ENCODE data around the gene THSD8. TPM values are rescaled to one million over a fixed set of nuclear protein-coding genes. Genes with fewer than 3 reads are reported as not detected.
A peak's percentile ranks its signal among the peaks of the same experiment; 100 is the strongest.
"Not testable (repeated sequence)": the region's sequence is repeated elsewhere in the genome, so short reads cannot be mapped to it uniquely, and the experiment has no call there.

The THSD8 gene
- polyA plus RNA-seq, 3 donors = 4.7 to 9.0 (median 6.7) TPM

DNA sequence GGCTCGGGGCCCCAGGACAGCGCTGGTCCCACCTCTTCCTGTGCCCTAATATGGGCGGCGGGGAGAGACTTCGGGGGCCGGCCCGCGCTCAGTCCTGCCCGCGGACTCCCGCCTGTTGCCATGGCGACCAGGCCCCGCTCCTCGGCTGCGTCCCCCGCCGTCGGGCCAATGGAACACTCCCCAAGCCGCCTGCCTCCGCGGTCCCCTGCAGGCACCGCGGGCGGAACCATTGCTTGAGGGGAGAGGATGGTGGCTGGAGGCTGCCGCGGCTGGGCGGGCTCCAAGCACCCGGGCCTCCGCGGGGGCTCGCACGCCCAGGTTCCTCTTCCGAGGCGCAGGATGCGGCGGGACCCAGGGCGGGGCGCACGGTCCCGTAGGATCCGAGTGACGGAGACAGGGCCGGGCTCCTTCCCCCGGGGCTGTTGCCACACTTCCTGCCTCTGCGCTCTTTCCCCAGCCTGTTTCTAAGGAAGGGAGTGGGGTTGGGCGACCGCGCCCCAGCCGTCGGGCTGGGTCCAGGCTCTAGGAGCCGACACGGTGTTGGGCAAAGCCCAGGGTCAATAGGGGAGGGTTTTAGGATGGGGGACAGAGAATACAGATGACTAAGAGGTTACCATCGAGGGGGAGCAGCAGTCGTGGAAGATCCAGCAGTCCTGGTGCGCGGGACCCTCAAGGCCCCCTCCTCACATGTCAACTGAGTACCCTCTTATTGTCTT, 11.8 kb upstream of the THSD8 start:
- peak in 8 of 11 donors; percentile 90 to 95 (median 92) for DNase-seq (ENCODE audit: extremely low read depth in 1 of 11, low read depth in 9 of 11, low spot score in 4 of 11)

- DNase-seq (ENCODE audit: extremely low read depth in 1 of 11, low read depth in 9 of 11, low spot score in 4 of 11) = no peak
Measured at GRCh38 chr19:12790628-12791344, 11.1 kb upstream of the THSD8 start.

- DNase-seq (ENCODE audit: extremely low read depth in 1 of 11, low read depth in 9 of 11, low spot score in 4 of 11) = peak in 7 of 11 donors; percentile 87 to 93 (median 92)
Measured at GRCh38 chr19:12791345-12792050, 10.4 kb upstream of the THSD8 start, which contains the start of gene JUNB. TSS of gene JUNB (plus strand) at chr19:12791486. CDS start at chr19:12791772, 286 bp downstream.

DNA sequence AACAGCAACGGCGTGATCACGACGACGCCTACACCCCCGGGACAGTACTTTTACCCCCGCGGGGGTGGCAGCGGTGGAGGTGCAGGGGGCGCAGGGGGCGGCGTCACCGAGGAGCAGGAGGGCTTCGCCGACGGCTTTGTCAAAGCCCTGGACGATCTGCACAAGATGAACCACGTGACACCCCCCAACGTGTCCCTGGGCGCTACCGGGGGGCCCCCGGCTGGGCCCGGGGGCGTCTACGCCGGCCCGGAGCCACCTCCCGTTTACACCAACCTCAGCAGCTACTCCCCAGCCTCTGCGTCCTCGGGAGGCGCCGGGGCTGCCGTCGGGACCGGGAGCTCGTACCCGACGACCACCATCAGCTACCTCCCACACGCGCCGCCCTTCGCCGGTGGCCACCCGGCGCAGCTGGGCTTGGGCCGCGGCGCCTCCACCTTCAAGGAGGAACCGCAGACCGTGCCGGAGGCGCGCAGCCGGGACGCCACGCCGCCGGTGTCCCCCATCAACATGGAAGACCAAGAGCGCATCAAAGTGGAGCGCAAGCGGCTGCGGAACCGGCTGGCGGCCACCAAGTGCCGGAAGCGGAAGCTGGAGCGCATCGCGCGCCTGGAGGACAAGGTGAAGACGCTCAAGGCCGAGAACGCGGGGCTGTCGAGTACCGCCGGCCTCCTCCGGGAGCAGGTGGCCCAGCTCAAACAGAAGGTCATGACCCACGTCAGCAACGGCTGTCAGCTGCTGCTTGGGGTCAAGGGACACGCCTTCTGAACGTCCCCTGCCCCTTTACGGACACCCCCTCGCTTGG, 9.6 kb upstream of the THSD8 start:
- DNase-seq (ENCODE audit: extremely low read depth in 1 of 11, low read depth in 9 of 11, low spot score in 4 of 11) = no peak

GRCh38 chr19:12792853-12793289, 9.0 kb upstream of the THSD8 start:
- no peak for DNase-seq (ENCODE audit: extremely low read depth in 1 of 11, low read depth in 9 of 11, low spot score in 4 of 11)

DNA sequence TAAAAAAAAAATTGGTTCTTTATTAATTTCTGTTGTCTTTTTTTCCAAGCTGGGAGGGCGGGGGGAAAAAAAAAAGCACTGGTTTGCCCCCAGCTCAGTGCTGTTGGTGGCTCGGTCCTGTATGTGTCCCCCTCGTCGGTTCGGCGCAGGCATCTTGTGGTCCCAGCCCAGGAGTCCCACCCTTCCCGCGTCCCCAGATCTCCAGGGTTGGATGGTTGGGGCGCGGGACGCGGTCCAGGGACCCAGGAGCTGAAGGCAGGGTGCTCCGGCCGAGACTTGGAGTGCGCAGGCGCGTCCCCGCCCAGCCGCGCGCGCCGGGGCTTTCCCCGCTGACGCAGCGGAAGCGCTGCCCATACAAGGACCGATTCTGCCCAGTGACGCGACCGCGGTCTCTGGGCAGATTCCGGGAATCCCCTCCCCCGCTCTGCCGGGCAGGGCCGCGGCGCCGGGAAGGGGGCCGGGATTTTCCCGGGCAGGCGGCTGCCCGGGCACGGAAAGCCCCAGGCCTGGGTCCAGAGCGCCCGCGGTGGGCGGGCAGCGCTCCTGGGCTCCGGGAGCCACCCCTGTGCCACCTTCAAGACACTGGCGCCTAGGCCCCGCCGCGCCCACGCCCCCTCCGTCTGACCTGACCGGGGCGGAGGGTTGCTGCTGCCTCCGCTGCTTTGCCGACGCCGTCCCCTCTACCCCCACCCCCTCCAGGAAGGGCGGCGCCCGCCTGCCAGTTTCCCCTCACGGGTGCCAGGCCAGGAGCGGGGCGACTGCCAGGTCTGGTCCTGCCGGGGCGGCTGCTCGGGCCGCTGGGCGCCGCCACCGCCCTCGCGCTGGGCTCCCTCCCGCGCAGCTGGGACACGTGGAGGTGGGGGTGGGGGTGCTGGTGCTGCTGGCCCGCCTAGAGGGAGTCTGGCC, 8.3 kb upstream of the THSD8 start:
- peak in 7 of 11 donors; percentile 89 to 93 (median 91) for DNase-seq (ENCODE audit: extremely low read depth in 1 of 11, low read depth in 9 of 11, low spot score in 4 of 11)

- DNase-seq (ENCODE audit: extremely low read depth in 1 of 11, low read depth in 9 of 11, low spot score in 4 of 11) = no peak
Measured at GRCh38 chr19:12794196-12794941, 7.5 kb upstream of the THSD8 start.

DNA sequence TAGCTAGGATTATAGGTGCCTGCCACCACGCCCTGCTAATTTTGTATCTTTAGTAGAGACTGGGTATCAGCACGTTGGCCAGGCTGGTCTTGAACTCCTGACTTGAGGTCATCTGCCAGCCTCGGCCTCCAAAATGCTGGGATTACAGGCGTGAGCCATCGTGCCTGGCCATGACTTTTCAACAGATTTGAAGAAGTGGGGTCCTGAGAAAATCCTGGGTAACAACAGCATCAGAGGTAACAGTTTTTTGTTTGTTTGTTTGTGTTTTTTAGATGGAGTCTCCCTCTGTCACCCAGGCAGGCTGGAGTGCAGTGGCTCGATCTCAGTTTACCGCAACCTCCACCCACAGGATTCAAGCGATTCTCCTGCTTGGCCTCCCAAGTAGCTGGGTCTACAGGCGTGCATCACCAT, 6.9 kb upstream of the THSD8 start:
- no peak for DNase-seq (ENCODE audit: extremely low read depth in 1 of 11, low read depth in 9 of 11, low spot score in 4 of 11)

DNA sequence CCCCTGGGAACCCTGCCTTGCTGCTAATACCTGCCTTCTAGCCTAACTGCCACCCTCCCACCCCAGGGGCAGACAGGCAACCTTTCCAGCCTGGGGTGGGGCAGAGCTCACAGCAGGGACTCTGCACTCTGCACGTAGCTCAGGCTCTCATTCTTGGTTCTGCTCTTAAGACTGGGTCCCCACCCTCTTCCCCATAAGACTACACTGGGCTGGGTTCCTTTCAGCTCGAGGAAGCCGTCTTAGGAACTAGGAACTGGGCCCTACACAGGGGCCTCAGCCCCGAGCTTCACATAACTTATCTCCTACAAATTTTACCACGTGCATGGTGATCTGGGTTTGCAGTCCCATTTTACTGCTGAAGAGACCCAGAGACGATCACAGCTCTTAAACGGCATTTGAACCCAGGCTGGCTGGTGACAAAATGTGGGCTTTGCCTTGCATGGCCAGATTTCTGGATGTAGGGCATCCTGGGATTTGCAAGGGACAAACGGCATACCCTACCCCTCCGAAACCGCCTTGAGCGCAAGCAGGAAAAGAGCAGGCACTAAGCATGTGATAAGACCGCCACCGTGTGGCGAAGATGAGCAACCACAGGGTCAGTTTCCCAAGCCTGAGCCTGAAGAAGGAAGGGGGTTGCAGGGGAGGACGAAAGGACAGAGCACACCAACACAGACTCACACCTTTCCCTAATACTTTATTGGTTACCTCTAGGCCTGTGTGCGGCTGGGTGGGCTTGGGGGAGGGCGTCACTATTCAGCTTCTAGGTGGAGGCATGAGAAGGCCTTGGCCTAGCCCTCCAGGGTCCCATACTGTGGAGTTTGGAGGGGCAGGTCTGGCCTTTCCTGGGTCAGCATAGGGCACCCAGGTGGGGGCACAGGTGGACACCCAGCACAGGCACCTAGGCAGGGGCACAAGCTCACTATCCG, 5.5 kb upstream of the THSD8 start:
- peak in 2 of 11 donors; percentile 73 to 82 for DNase-seq (ENCODE audit: extremely low read depth in 1 of 11, low read depth in 9 of 11, low spot score in 4 of 11)

- DNase-seq (ENCODE audit: extremely low read depth in 1 of 11, low read depth in 9 of 11, low spot score in 4 of 11) = no peak
Measured at GRCh38 chr19:12797141-12797587, 4.7 kb upstream of the THSD8 start.

- not testable (repeated sequence) for DNase-seq (ENCODE audit: extremely low read depth in 1 of 11, low read depth in 9 of 11, low spot score in 4 of 11)
Measured at GRCh38 chr19:12797607-12798006, 4.3 kb upstream of the THSD8 start.

DNA sequence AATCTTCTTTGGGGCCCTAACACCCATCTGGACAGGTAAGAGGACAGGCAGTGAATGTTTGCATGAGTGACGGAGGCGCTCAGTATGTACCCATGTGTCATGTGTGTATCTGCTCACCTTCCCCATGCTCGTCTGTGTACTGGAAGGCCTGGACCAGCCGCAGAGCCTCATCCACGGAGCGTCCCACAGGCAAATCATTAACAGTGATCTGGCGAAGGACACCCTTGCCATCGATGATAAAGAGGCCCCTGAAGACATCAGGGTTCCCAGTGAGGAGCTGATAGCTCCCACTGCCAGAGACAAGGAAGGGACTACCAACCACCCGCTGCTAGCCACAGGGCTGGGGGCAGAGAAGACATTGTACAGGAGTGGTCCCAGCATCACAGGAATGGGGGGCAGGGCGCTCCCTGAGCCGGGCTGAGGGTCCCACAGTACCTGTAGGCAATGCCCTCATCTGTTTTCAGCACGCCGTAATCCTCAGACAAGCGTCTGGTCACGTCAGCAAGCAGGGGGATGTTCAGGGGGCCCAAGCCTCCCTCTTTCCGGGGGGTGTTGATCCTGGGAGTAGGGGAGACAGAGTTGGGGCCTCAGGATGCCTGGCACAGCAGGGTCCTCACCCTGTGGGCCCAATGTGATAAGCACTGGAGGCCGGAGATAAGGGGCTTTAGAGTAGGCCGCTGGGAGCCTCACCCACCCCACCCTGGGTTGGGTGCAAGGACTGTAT, 2.0 kb upstream of the THSD8 start:
- no peak for DNase-seq (ENCODE audit: extremely low read depth in 1 of 11, low read depth in 9 of 11, low spot score in 4 of 11)

DNA sequence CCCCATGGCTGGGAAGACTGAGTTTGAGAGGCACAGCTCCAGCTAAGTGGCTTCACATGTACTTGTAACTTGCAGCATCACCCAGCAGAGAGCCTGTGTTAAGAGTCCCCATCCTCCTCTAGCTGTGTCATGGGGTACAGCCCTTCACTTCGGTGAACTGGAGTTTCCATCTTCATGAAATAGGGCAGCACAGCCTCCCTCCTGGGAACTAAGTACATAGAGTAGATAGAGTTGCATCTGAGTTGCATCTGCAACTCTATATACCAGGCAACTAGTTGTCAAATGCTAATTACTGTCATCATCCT, 1.5 kb upstream of the THSD8 start:
- DNase-seq (ENCODE audit: extremely low read depth in 1 of 11, low read depth in 9 of 11, low spot score in 4 of 11) = no peak

- DNase-seq (ENCODE audit: extremely low read depth in 1 of 11, low read depth in 9 of 11, low spot score in 4 of 11) = no peak
Measured at GRCh38 chr19:12800923-12801465, 875 bp upstream of the THSD8 start.

DNA sequence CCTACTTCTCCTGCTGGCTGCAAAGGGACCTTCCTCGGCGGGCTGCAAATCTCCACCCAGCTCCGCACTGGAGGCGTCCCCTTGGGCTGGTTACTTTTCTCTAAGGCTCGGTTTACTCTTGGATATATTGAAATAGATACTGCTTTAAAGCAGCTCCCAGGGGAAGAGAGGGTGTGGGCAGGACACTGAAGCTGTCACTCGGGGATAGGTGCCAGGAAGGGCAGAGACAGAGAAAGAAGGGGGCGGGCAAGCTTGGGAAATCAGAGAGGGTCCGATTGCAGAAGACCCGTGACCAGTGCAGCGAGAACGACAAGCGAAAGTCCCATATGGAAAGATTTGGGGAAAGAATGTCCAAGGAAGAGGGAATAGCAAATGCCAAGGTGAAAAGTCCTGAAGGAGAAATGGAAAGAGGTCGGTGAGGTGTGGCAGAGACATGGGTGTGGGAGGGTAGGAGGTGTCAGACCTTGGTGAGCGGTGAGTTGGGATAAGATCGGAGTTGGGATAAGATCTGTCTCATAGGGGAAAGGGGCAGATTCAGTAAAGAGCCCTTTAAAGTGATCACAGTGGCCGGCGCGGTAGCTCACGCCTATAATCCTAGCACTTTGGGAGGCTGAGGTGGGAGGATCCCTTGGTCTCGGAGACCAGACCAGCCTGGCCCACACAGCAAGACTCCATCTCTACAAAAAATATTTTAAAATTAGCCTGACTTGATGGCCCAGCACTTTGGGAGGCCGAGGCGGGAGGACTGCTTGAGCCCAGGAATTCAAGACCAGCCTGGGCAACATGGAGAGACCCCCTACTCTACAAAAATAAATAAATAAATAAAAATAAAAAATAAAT, 618 bp downstream of the THSD8 start:
- no peak for DNase-seq (ENCODE audit: extremely low read depth in 1 of 11, low read depth in 9 of 11, low spot score in 4 of 11)

All from renal cortex interstitium (tissue), 11 donors.